Left renal pelvis (tissue), 4 donors: Measurements from ENCODE around the gene CNIH2. TPM values are rescaled to one million over a fixed set of nuclear protein-coding genes. Genes with fewer than 3 reads are reported as not detected.
"Not testable (repeated sequence)": the region's sequence is repeated elsewhere in the genome, so short reads cannot be mapped to it uniquely, and the experiment has no call there.

Source experiments
- DNase-seq, 4 donors: peaks; one replicate each; pipeline ENCODE4 v3.0.0-alpha.2; 2013; ENCODE audit warnings: low read depth in 4 of 4, low spot score in 3 of 4
- polyA plus RNA-seq, 4 donors: library from polyadenylated mRNA; unstranded; fragments of 120-200 nt; gene quantifications; one replicate each; pipeline ENCODE4 v1.2.1, GENCODE V29; 2013; ENCODE audit not compliant: insufficient read length in 4 of 4

CNIH2 gene
- polyA plus RNA-seq, 4 donors: 3.6 to 6.1 (median 4.3) TPM

- peak; percentile 94 to 98 (median 96) for DNase-seq
Observed at GRCh38 chr11:66288671-66289547, 10.9 kb downstream of the CNIH2 start, which contains the start of gene YIF1A. YIF1A (minus strand) TSS chr11:66289143; CDS start chr11:66288985, 158 bp downstream.

DNA sequence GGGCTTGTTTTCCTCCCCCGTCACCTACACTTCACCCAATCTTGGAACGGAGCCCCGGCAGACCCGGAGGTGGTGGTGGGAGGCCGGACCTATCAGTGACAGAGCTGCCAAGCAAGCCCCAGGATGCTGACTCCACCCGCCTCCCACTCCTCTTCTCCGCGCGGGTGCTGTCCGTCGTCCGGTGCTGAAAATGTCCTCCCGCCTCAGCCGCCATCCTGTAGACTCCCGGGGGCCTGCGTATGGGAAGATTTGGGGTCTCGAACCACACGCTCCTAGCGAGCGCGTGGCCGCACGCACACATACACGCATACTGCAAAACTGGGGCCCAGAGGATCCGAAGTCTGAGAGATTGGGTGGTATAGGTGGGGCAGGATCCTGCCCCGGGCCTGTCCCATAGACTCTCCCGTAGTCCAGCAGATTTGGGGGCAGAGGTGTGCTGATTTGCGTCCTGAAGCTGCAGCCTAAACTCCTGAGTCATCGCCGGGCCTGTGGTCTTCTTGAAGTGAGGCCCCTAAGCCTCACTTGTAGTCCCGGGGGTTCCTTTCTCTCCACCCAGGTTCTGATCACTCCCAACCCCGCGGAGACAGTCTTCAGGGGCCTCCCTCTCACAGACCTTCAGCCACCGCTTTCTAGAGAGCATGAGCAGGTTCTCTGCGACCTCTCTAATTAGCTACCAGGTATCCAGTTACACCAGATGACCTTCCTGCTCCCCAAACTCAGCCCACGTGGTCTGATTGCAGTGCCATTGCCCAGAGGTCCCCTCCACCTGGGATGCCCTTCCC, 11.8 kb downstream of the CNIH2 start:
- peak in 3 of 4 donors; percentile 63 to 65 (median 63) for DNase-seq

GRCh38 chr11:66290330-66290621, 12.3 kb downstream of the CNIH2 start:
- DNase-seq: no peak

GRCh38 chr11:66291303-66291705, 13.3 kb downstream of the CNIH2 start:
- DNase-seq: no peak

- DNase-seq: no peak
Observed at GRCh38 chr11:66291706-66292542, 13.9 kb downstream of the CNIH2 start, which contains the start of gene TMEM151A. TMEM151A (plus strand) TSS chr11:66291894; CDS start chr11:66292014, 120 bp downstream.

GRCh38 chr11:66292543-66293332, 14.8 kb downstream of the CNIH2 start:
- DNase-seq: no peak

DNA sequence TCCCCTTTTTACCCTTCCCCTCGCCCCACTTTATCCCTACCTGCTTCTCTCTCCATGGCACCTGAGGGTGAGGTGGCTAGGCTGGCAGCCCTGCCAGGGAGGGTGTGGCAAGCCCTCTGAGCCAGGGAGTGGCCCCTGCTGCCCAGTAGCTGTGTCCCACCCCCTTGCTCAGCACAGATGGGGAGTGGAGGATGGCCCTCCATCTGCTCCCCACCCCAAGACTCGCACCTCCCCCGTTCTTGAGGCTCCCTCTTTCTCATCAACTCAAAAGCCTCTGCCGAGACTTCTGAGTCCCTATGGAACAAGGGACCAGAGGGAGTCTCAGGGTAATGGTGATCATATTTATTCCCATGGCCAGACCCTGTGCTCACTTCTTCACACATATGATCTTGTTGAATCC, 15.4 kb downstream of the CNIH2 start:
- DNase-seq: no peak

DNA sequence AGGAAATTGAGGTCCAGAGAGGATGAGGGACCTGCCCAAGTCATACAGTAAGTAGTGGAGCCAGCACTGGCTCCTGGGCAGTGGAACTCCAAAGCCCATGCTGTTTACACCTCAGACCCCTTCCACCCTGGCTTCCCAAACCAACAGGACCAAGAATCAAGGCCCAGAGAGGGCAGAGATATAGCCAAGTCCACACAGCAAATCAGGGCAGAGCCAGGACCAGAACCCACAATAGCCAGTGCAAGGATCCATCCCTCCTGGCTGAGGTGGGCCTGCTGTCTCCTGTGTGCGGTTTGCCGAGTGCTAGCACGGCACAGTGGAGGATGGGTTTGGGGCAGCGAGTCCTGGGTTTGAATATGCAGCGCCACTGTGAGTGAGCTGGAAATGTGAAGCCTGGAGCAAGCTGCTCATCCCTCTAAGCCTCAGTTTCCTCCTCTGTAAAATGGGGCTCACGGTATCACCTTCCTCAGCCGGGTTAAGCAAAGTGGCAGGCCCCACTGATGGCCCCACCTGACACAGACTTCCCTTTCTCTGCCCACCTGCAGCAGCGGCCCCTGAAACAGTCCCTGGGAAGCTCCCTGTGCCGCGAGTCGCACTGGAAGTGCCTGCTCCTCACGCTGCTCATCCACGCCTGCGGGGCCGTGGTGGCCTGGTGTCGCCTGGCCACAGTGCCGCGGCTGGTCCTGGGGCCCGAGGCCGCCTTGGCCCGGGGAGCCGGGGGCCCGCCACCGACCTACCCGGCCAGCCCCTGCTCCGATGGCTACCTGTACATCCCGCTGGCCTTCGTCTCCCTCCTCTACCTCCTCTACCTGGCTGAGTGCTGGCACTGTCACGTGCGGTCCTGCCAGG, 16.0 kb downstream of the CNIH2 start:
- DNase-seq: no peak

DNA sequence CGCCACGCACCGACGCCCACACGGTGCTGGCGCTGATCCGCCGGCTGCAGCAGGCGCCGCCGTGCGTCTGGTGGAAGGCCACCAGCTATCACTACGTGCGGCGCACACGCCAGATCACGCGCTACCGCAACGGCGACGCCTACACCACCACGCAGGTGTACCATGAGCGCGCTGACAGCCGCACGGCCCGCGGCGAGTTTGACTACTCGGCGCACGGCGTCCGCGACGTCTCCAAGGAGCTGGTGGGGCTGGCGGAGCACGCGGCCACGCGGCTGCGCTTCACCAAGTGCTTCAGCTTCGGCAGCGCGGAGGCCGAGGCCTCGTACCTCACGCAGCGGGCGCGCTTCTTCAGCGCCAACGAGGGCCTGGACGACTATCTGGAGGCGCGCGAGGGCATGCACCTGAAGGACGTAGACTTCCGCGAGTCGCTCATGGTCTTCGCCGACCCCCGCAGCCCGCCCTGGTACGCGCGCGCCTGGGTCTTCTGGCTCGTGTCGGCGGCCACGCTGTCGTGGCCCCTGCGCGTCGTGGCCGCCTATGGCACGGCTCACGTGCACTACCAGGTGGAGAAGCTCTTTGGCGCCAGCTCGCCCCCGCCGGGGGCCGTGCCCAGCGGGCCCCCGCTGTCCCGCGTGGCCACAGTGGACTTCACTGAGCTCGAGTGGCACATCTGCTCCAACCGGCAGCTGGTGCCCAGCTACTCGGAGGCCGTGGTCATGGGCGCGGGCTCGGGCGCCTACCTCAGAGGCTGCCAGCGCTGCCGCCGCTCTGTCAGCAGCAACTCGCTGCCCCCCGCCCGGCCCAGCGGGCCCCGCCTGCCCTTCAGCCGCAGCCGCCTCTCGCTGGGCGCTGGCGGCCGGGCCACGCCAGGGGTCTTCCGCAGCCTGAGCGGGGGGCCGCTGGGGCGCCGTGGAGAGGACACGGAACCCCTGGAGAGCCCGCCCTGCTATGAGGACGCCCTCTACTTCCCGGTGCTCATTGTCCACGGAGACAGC, 16.9 kb downstream of the CNIH2 start:
- DNase-seq: no peak

- no peak for DNase-seq
Observed at GRCh38 chr11:66297610-66298009, 19.6 kb downstream of the CNIH2 start.

GRCh38 chr11:66299186-66299585, 21.2 kb downstream of the CNIH2 start:
- no peak for DNase-seq

DNA sequence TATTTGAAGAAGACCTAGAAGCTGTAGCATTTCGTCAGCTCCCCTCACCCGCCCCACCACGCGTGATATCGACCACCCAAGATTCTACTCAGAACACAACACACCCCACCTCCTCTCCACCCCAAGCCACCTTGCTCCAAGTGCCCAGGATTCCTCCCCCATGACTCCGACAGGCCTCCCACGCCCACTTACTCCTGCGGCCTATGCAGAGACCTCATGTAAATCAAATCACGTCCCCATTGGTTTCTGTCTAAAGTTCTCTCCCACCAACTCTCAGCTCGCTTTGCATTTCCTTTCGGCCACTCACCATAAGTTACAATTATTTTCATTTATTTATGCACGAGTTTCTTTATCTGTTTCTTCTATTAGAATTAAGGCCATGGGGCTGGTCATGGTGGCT, 24.7 kb downstream of the CNIH2 start:
- no peak for DNase-seq

- no peak for DNase-seq
Observed at GRCh38 chr11:66309475-66309874, 31.5 kb downstream of the CNIH2 start.

DNA sequence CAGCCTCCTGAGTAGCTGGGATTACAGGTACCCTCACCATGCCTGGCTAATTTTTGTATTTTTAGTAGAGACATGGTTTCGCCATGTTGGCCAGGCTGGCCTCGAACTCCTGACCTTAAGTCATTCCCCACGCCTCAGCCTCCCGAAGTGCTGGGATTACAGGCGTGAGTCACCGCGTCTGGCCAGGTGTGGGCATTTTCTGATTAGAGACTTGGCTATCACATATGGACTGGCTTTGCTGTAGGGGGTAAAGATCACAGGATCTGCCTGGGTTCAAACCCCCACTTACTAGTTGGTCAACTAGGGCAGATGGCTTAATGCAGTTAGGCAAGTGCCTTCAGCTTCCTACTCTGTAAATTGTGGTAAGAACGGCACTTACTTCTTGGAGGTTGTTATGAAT, 32.3 kb downstream of the CNIH2 start:
- DNase-seq: no peak

DNA sequence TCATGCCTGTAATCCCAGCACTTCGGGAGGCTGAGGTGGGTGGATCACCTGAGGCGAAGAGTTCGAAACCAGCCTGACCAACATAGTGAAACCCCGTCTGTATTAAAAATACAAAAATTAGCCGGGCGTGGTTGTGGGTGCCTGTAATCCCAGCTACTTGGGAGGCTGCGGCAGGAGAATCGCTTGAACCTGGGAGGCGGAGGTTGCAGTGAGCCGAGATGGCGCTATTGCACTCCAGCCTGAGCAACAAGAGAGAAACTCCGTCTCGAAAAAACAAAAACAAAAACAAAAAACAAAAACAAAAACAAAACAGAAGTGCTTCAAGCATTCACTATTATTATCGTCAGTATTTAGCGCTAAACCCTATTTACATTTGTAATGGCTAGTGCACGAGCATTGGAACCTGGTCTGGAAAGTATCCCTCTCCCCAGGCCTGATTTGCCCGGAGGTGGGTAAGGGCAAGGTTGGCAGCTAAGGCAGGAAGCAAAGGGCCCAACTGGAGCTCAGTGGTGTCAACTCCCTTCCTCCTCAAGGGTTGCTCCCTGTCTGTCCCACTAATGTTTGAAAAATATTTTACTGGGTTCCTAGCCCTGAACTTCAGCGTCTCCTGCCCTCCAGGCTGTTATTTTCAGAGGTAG, 32.9 kb downstream of the CNIH2 start:
- DNase-seq: not testable (repeated sequence)

GRCh38 chr11:66311470-66311964, 33.5 kb downstream of the CNIH2 start:
- no peak for DNase-seq

DNA sequence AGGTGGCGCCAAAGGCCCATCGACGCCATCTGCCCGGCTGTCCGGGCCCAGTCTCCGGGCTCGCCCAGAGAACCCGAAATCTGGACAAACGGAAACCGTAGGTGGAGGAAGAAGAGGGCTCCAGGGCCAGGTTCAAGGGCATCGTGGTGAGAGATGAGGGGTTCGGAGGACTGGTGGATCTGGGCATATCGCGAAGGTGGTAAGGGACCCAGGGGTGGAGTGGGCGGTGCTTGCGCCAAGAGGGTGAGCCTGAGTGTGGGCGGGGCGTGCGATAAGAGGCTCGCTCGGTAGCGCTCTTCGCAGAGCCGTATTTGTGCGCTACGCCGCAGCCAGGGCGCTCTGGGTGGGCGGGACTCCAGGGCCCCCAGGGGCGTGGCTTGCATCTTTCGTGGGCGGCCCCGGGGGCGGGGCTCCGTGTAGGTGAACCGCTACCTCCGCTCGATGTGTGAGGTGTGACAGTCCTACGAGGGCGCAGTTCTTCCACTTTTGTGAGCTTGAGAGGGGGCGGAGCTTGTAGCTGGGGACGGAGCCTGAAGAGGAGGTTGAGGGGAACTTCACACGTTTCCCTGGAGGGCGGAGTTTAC, 34.1 kb downstream of the CNIH2 start:
- DNase-seq: peak; percentile 70 to 86 (median 78)
